ENCODE data around the gene LUZP2.
"Not testable (repeated sequence)": the region's sequence is repeated elsewhere in the genome, so short reads cannot be mapped to it uniquely, and the experiment has no call there.

LUZP2 gene

GRCh38 chr11:24903555-24903954 lies 406.7 kb downstream of the LUZP2 start:
- no peaks in the 10 kb centered on the region for H3K36me3 ChIP-seq (ENCODE audit: control insufficient read depth in 1 of 2, insufficient read depth in 2 of 2, low read length in 2 of 2)
- no peak overlapping the region for H3K4me3 ChIP-seq (ENCODE audit: low read depth in 1 of 2, low read length in 2 of 2)
- H3K27me3 ChIP-seq (ENCODE audit: low read depth, low read length) = no peaks in the 10 kb centered on the region
- no peaks in the 10 kb centered on the region for H3K9me3 ChIP-seq (ENCODE audit: control insufficient read depth in 1 of 2, low read length in 2 of 2)
- no peaks in the 10 kb centered on the region for H3K4me1 ChIP-seq (ENCODE audit: control insufficient read depth in 1 of 2, insufficient read depth in 2 of 2, low read length in 2 of 2)
- H3K27ac ChIP-seq (ENCODE audit: low read length) = no peak overlapping the region

- Histone ChIP-seq H3K9me3 (ENCODE audit: control insufficient read depth in 1 of 2, low read length in 2 of 2) (no peaks in the 10 kb centered on the region), H3K27ac (ENCODE audit: low read length) (no peak overlapping the region)
Observed at GRCh38 chr11:24925091-24925490, 428.2 kb downstream of the LUZP2 start.

GRCh38 chr11:24932110-24933000 lies 435.5 kb downstream of the LUZP2 start:
- no peak overlapping the region for H3K4me3 ChIP-seq (ENCODE audit: low read depth in 1 of 2, low read length in 2 of 2)
- H3K9me3 ChIP-seq (ENCODE audit: control insufficient read depth in 1 of 2, low read length in 2 of 2) = no peaks in the 10 kb centered on the region
- H3K27me3 ChIP-seq (ENCODE audit: low read depth, low read length) = no peaks in the 10 kb centered on the region

More at GRCh38 chr11:24925091-24925490, 428.2 kb downstream of the LUZP2 start:
- H3K27me3 ChIP-seq (ENCODE audit: low read depth, low read length) = no peaks in the 10 kb centered on the region
- H3K4me1 ChIP-seq (ENCODE audit: control insufficient read depth in 1 of 2, insufficient read depth in 2 of 2, low read length in 2 of 2) = no peaks in the 10 kb centered on the region
- H3K4me3 ChIP-seq (ENCODE audit: low read depth in 1 of 2, low read length in 2 of 2) = no peak overlapping the region
- H3K36me3 ChIP-seq (ENCODE audit: control insufficient read depth in 1 of 2, insufficient read depth in 2 of 2, low read length in 2 of 2) = no peaks in the 10 kb centered on the region

GRCh38 chr11:24934733-24935439 lies 438.0 kb downstream of the LUZP2 start:
- Histone ChIP-seq H3K9me3 (ENCODE audit: control insufficient read depth in 1 of 2, low read length in 2 of 2) (no peaks in the 10 kb centered on the region), H3K27me3 (ENCODE audit: low read depth, low read length) (no peaks in the 10 kb centered on the region), H3K4me1 (ENCODE audit: control insufficient read depth in 1 of 2, insufficient read depth in 2 of 2, low read length in 2 of 2) (no peaks in the 10 kb centered on the region), H3K4me3 (ENCODE audit: low read depth in 1 of 2, low read length in 2 of 2) (no peak overlapping the region), H3K27ac (ENCODE audit: low read length) (no peak overlapping the region), H3K36me3 (ENCODE audit: control insufficient read depth in 1 of 2, insufficient read depth in 2 of 2, low read length in 2 of 2) (no peaks in the 10 kb centered on the region)

More at GRCh38 chr11:24932110-24933000, 435.5 kb downstream of the LUZP2 start:
- Histone ChIP-seq H3K27ac (ENCODE audit: low read length) (no peak overlapping the region), H3K36me3 (ENCODE audit: control insufficient read depth in 1 of 2, insufficient read depth in 2 of 2, low read length in 2 of 2) (no peaks in the 10 kb centered on the region), H3K4me1 (ENCODE audit: control insufficient read depth in 1 of 2, insufficient read depth in 2 of 2, low read length in 2 of 2) (no peaks in the 10 kb centered on the region)

- no peaks in the 10 kb centered on the region for H3K9me3 ChIP-seq (ENCODE audit: control insufficient read depth in 1 of 2, low read length in 2 of 2)
- no peaks in the 10 kb centered on the region for H3K27me3 ChIP-seq (ENCODE audit: low read depth, low read length)
- H3K36me3 ChIP-seq (ENCODE audit: control insufficient read depth in 1 of 2, insufficient read depth in 2 of 2, low read length in 2 of 2) = no peaks in the 10 kb centered on the region
- no peaks in the 10 kb centered on the region for H3K4me1 ChIP-seq (ENCODE audit: control insufficient read depth in 1 of 2, insufficient read depth in 2 of 2, low read length in 2 of 2)
- H3K27ac ChIP-seq (ENCODE audit: low read length) = no peak overlapping the region
- H3K4me3 ChIP-seq (ENCODE audit: low read depth in 1 of 2, low read length in 2 of 2) = no peak overlapping the region
Observed at GRCh38 chr11:24944891-24945290, 448.0 kb downstream of the LUZP2 start.

- H3K4me1 ChIP-seq (ENCODE audit: control insufficient read depth in 1 of 2, insufficient read depth in 2 of 2, low read length in 2 of 2) = no peaks in the 10 kb centered on the region
- H3K36me3 ChIP-seq (ENCODE audit: control insufficient read depth in 1 of 2, insufficient read depth in 2 of 2, low read length in 2 of 2) = no peaks in the 10 kb centered on the region
Observed at GRCh38 chr11:24949406-24949805, 452.6 kb downstream of the LUZP2 start.

GRCh38 chr11:24963852-24964251 lies 467.0 kb downstream of the LUZP2 start:
- no peaks in the 10 kb centered on the region for H3K4me1 ChIP-seq (ENCODE audit: control insufficient read depth in 1 of 2, insufficient read depth in 2 of 2, low read length in 2 of 2)
- H3K4me3 ChIP-seq (ENCODE audit: low read depth in 1 of 2, low read length in 2 of 2) = no peak overlapping the region
- H3K9me3 ChIP-seq (ENCODE audit: control insufficient read depth in 1 of 2, low read length in 2 of 2) = no peaks in the 10 kb centered on the region
- H3K27me3 ChIP-seq (ENCODE audit: low read depth, low read length) = no peaks in the 10 kb centered on the region
- no peak overlapping the region for H3K27ac ChIP-seq (ENCODE audit: low read length)
- H3K36me3 ChIP-seq (ENCODE audit: control insufficient read depth in 1 of 2, insufficient read depth in 2 of 2, low read length in 2 of 2) = no peaks in the 10 kb centered on the region

More at GRCh38 chr11:24949406-24949805, 452.6 kb downstream of the LUZP2 start:
- no peaks in the 10 kb centered on the region for H3K9me3 ChIP-seq (ENCODE audit: control insufficient read depth in 1 of 2, low read length in 2 of 2)
- H3K27ac ChIP-seq (ENCODE audit: low read length) = no peak overlapping the region
- H3K27me3 ChIP-seq (ENCODE audit: low read depth, low read length) = no peaks in the 10 kb centered on the region
- H3K4me3 ChIP-seq (ENCODE audit: low read depth in 1 of 2, low read length in 2 of 2) = no peak overlapping the region

GRCh38 chr11:24965748-24966147 lies 468.9 kb downstream of the LUZP2 start:
- H3K9me3 ChIP-seq (ENCODE audit: control insufficient read depth in 1 of 2, low read length in 2 of 2) = no peaks in the 10 kb centered on the region
- no peaks in the 10 kb centered on the region for H3K36me3 ChIP-seq (ENCODE audit: control insufficient read depth in 1 of 2, insufficient read depth in 2 of 2, low read length in 2 of 2)
- no peaks in the 10 kb centered on the region for H3K4me1 ChIP-seq (ENCODE audit: control insufficient read depth in 1 of 2, insufficient read depth in 2 of 2, low read length in 2 of 2)
- no peak overlapping the region for H3K27ac ChIP-seq (ENCODE audit: low read length)
- no peak overlapping the region for H3K4me3 ChIP-seq (ENCODE audit: low read depth in 1 of 2, low read length in 2 of 2)
- no peaks in the 10 kb centered on the region for H3K27me3 ChIP-seq (ENCODE audit: low read depth, low read length)

- not testable (repeated sequence) for H3K4me3 ChIP-seq (ENCODE audit: low read depth in 1 of 2, low read length in 2 of 2); H3K27me3 ChIP-seq (ENCODE audit: low read depth, low read length); H3K36me3 ChIP-seq (ENCODE audit: control insufficient read depth in 1 of 2, insufficient read depth in 2 of 2, low read length in 2 of 2); H3K9me3 ChIP-seq (ENCODE audit: control insufficient read depth in 1 of 2, low read length in 2 of 2); H3K27ac ChIP-seq (ENCODE audit: low read length); H3K4me1 ChIP-seq (ENCODE audit: control insufficient read depth in 1 of 2, insufficient read depth in 2 of 2, low read length in 2 of 2)
Observed at GRCh38 chr11:24993903-24994302, 497.1 kb downstream of the LUZP2 start.

- not testable (repeated sequence) for H3K9me3 ChIP-seq (ENCODE audit: control insufficient read depth in 1 of 2, low read length in 2 of 2); H3K27ac ChIP-seq (ENCODE audit: low read length); H3K4me3 ChIP-seq (ENCODE audit: low read depth in 1 of 2, low read length in 2 of 2); H3K4me1 ChIP-seq (ENCODE audit: control insufficient read depth in 1 of 2, insufficient read depth in 2 of 2, low read length in 2 of 2); H3K27me3 ChIP-seq (ENCODE audit: low read depth, low read length); H3K36me3 ChIP-seq (ENCODE audit: control insufficient read depth in 1 of 2, insufficient read depth in 2 of 2, low read length in 2 of 2)
Observed at GRCh38 chr11:24999929-25000328, 503.1 kb downstream of the LUZP2 start.

- Histone ChIP-seq H3K4me1 (ENCODE audit: control insufficient read depth in 1 of 2, insufficient read depth in 2 of 2, low read length in 2 of 2) (no peaks in the 10 kb centered on the region), H3K27ac (ENCODE audit: low read length) (no peak overlapping the region), H3K27me3 (ENCODE audit: low read depth, low read length) (no peaks in the 10 kb centered on the region), H3K9me3 (ENCODE audit: control insufficient read depth in 1 of 2, low read length in 2 of 2) (no peaks in the 10 kb centered on the region), H3K36me3 (ENCODE audit: control insufficient read depth in 1 of 2, insufficient read depth in 2 of 2, low read length in 2 of 2) (no peaks in the 10 kb centered on the region), H3K4me3 (ENCODE audit: low read depth in 1 of 2, low read length in 2 of 2) (no peak overlapping the region)
Observed at GRCh38 chr11:25037431-25037830, 540.6 kb downstream of the LUZP2 start.

Data from muscle layer of duodenum (tissue), 2 donors.